HEK293 (cell line): Measurements from ENCODE around the gene C1orf198.

Source experiments
- ATF2 ChIP-seq: fragments of 450-650 bp; formaldehyde crosslinking; IDR thresholded peaks from 2 replicates; pipeline ENCODE4 v1.5.1; 2016; ENCODE audit warnings: missing biosample characterization, missing genetic modification characterization, low read depth
- CTCF ChIP-seq: fragments of 450-650 bp; formaldehyde crosslinking; IDR thresholded peaks from 2 replicates; pipeline ENCODE4 v1.5.1; 2016; ENCODE audit warnings: missing biosample characterization, missing genetic modification characterization
- KLF10 ChIP-seq: fragments of 450-650 bp; IDR thresholded peaks from 2 replicates; pipeline ENCODE4 v1.5.1; 2018; ENCODE audit warnings: missing biosample characterization, mild to moderate bottlenecking, missing genetic modification characterization
- RBAK ChIP-seq: fragments of 450-650 bp; formaldehyde crosslinking; IDR thresholded peaks from 2 replicates; pipeline ENCODE4 v1.5.1; 2016; ENCODE audit warnings: missing biosample characterization, missing genetic modification characterization
- TCF7L2 ChIP-seq: IDR thresholded peaks from 2 replicates; pipeline ENCODE4 v1.6.1; 2011; ENCODE audit warnings: low read depth, mild to moderate bottlenecking, inconsistent platforms, low read length, moderate library complexity, borderline replicate concordance
- ZFP3 ChIP-seq: fragments of 450-650 bp; formaldehyde crosslinking; IDR thresholded peaks from 2 replicates; pipeline ENCODE4 v1.5.1; 2016; ENCODE audit warnings: low read depth, missing biosample characterization, missing genetic modification characterization
- ZNF175 ChIP-seq: fragments of 450-650 bp; formaldehyde crosslinking; IDR thresholded peaks from 2 replicates; pipeline ENCODE4 v1.5.1; 2016; ENCODE audit warnings: missing biosample characterization, missing genetic modification characterization
- ZNF398 ChIP-seq: fragments of 450-650 bp; formaldehyde crosslinking; IDR thresholded peaks from 2 replicates; pipeline ENCODE4 v1.5.1; 2017; ENCODE audit warnings: missing biosample characterization, missing genetic modification characterization
- ZNF416 ChIP-seq: fragments of 450-650 bp; formaldehyde crosslinking; IDR thresholded peaks from 2 replicates; pipeline ENCODE4 v1.5.1; 2016; ENCODE audit warnings: missing biosample characterization, missing genetic modification characterization
- ZNF514 ChIP-seq: fragments of 450-650 bp; formaldehyde crosslinking; IDR thresholded peaks from 2 replicates; pipeline ENCODE4 v1.5.1; 2016; ENCODE audit warnings: missing biosample characterization, missing genetic modification characterization
- ZNF555 ChIP-seq: fragments of 450-650 bp; formaldehyde crosslinking; conservative IDR thresholded peaks from 2 replicates; pipeline ENCODE4 v1.5.1; 2017; ENCODE audit warnings: missing biosample characterization, mild to moderate bottlenecking, missing genetic modification characterization, inconsistent platforms
- ZNF660 ChIP-seq: fragments of 450-650 bp; IDR thresholded peaks from 2 replicates; pipeline ENCODE4 v1.5.1; 2018; ENCODE audit warnings: missing biosample characterization, mild to moderate bottlenecking, missing genetic modification characterization
- ZNF843 ChIP-seq: fragments of 450-650 bp; formaldehyde crosslinking; IDR thresholded peaks from 2 replicates; pipeline ENCODE4 v1.5.1; 2016; ENCODE audit warnings: missing biosample characterization, missing genetic modification characterization

- TF ChIP-seq ATF2 (no peak), TCF7L2 (no peak), ZFP3 (tag by site-specific recombination) (no peak), CTCF (tag by site-specific recombination) (no peak), ZNF555 (tag by site-specific recombination) (no peak), ZNF398 (tag by site-specific recombination) (no peak), ZNF416 (tag by site-specific recombination) (no peak), KLF10 (tag by site-specific recombination) (no peak), ZNF514 (no peak), ZNF843 (no peak), ZNF660 (tag by site-specific recombination) (no peak), ZNF175 (no peak), RBAK (no peak)
Observed at GRCh38 chr1:230870916-230871315, 2.6 kb upstream of the C1orf198 start.
